Erythroblast (primary cell): ENCODE measurements around the gene MTURN.
"Not testable (repeated sequence)": the region's sequence is repeated elsewhere in the genome, so short reads cannot be mapped to it uniquely, and the experiment has no call there.

ENCODE experiments used
- DNase-seq, 2 experiments: peaks; one replicate each; lab custom pipeline; 2025; lab: John Stamatoyannopoulos, UW
- GATA1 ChIP-seq: IDR thresholded peaks from 2 replicates; pipeline ENCODE4 v1.6.1; 2011; ENCODE audit warnings: low read depth, mild to moderate bottlenecking, control low read depth, low read length, moderate library complexity
- POLR2A ChIP-seq: IDR thresholded peaks from 2 replicates; pipeline ENCODE4 v1.6.1; 2011; ENCODE audit warnings: mild to moderate bottlenecking, low read length

The MTURN gene

GRCh38 chr7:30184791-30185487, 50.2 kb downstream of the MTURN start:
- no peak for TF ChIP-seq POLR2A
- no peak for TF ChIP-seq GATA1
- no peak for DNase-seq

DNA sequence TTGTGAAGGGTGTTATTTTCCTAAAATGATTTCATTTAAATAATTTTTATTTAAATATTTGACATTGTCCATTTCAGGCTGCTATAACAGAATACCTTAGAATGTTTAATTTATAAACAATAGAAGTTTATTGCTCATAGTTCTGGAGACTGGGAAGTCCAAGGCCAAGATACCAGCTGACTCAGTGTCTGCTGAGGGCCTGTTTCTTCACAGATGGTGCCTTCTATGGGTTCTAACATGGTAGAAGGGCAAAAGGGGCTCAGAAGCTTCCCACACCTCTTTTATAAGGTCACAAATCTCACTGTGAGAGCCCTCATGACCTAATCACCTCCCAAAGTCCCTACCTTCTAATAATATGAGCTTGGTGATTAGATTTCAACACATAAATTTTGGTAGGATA, 50.7 kb downstream of the MTURN start:
- no peak for DNase-seq
- TF ChIP-seq POLR2A: no peak
- no peak for TF ChIP-seq GATA1

DNA sequence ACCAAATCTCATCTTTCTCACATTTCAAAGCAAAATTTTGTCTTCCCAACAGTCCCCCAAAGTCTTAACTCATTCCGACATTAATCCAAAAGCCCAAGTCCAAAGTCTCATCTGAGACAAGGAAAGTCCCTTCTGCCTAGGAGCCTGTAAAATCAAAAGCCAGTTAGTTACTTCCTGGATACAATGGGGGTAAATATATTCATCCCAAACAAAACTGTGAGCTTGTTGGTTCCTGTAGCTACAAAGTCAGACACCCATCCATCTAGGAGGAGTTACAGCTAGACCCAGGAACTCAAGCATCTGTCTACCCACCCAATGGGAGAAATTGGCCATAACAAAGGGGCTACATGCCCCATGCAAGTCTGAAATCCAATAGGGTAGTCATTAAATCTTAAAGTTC, 51.9 kb downstream of the MTURN start:
- no peak for DNase-seq

DNA sequence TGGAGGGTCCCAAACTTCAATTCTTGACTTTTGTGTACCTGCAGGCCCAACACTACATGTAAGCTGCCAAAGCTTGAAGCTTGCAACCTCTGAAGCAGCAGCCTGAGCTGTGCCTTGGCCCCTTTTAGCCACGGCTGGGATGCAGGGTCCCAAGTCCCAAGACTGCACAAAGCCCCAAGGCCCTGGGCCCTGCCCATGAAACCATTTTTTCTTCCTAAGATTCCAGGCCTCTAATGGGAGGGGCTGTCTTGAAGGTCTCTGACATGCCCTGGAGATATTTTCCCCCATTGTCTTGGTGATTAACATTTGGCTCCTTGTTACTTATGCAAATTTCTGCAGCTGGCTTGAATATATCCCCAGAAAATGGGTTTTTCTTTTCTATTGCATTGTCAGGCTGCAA, 52.7 kb downstream of the MTURN start:
- TF ChIP-seq POLR2A (no peak), GATA1 (no peak)
- DNase-seq: no peak

More for the DNA sequence above, 51.9 kb downstream of the MTURN start:
- TF ChIP-seq POLR2A (no peak), GATA1 (no peak)

DNA sequence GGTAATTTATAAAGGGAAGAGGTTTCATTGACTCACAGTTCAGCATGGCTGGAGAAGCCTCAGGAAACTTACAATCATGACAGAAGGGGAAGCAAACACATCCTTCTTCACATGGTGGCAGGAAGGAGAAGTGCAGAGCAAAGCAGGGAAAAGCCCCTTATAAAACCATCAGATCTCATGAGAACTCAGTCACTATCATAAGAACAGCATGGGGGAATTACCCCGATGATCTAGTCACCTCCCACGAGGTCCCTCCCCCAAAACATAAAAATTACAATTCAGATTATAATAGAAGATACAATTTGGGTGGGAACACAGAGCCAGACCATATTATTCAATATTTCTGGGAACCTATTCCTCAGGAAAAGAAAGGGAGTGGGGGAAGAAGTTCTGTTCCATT, 53.6 kb downstream of the MTURN start:
- DNase-seq: not testable (repeated sequence)

DNA sequence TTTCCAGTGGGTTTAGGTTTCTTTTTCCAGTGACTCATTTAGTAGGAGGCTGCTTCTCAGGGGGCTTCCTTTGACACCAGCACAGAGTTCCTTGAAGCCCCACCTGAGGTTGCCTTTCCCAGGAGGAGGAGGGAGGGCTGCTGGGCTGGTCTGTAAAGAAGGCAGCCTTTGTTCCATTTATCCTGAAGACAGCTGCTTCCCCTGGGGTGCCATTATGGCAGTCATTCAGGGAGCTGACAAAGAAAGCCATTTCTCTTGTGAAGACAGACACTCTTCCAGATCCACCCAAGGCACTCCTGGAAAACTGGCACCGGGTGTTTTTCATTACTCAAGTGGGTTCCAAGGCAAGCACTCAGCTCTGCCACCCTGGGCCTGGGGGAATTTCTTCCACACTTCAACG, 54.0 kb downstream of the MTURN start:
- TF ChIP-seq GATA1: no peak
- no peak for TF ChIP-seq POLR2A
- DNase-seq: no peak

DNA sequence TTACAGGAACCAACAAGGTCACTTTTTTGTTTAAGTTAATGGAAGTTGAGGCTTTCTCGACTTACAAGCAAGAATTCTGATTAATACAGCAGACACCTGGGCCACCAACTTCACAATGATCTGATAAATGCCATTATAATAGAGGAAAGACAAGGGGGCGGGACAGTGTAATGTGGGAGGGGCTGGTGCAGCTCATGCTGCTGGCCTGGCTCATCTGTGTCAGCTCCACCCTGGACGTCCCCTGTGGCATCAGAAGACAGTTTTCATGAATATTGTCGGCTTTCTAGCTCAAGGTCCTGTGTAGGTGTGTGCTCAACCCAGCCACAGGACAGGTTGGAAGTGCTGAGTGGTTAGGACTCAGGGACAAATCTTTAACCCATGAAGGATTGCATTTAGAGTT, 57.0 kb downstream of the MTURN start:
- TF ChIP-seq GATA1 (no peak), POLR2A (no peak)
- no peak for DNase-seq

DNA sequence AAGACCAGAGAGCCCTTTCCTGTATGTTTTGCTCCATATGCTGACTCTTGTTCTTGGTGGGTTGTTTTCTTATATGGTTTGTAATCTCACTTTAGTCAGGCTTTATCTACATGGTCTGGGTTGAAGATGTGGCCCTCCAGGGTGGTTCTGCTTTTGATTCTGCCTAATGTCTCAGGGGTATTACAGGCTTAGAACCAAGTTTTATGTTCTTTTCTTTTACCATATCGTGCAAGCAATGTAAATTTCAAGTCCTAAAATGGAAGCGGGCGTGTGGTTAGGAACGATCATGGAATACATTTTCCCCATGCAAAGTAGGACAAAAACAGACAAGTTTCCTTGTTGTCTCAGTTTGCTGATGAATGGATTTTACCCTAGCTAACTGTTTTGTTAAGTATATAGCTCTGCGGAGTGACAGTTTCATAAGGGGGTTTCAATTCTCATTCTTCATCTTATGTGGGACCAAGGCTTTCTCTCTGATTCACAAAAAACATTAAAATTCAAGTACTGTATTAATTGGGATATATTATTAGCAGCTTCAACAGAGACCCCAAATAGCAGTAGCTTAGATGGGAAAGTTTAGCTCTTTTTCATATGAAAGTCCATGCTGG, 58.7 kb downstream of the MTURN start:
- no peak for DNase-seq

GRCh38 chr7:30196408-30196807, 61.6 kb downstream of the MTURN start:
- no peak for TF ChIP-seq POLR2A
- no peak for TF ChIP-seq GATA1
- peak in 1 of 2 experiments; percentile 4 for DNase-seq

More for the DNA sequence above, 58.7 kb downstream of the MTURN start:
- TF ChIP-seq POLR2A: no peak
- TF ChIP-seq GATA1: no peak

DNA sequence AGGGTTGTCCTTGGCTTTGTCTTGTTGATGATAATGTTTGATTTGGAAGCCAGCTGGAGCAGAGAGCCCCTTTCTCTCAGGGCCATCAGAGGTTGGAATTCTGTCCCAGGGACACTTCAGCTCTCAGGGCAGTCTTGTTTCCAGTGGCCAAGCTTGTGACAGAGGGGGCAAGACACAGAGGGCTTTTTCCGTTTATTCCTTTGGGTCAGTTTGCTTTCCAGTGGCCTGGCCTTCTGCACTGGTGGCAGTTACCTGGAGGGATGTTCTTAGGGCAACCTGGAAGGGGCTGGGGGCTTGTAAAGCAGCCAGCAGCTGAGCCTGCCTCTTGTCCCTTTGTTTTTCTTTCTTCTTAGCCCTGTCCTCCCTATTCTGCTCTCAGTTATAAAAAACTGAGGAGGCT, 62.7 kb downstream of the MTURN start:
- TF ChIP-seq GATA1 (no peak), POLR2A (no peak)

GRCh38 chr7:30199271-30199670, 64.5 kb downstream of the MTURN start:
- TF ChIP-seq POLR2A (no peak), GATA1 (no peak)
- no peak for DNase-seq

More for the DNA sequence above, 62.7 kb downstream of the MTURN start:
- DNase-seq: no peak

DNA sequence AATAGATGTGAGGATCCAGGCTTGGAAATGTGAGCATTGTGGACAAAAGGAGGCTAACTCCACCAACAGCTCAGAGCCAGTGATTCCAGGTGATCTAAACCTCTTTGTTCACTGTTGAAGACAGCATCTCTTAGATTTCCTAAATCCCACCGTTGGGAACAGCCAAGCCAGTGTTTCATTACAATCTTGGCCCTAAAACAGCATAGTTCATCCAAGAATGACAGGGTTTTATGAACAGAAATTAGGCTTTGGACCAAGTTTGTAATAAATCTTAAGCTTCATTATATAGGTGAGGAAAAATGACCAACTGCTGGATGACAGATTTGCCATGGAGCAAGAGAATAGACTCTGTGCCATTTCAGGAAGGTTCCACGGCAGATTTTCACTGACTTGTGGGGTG, 65.8 kb downstream of the MTURN start:
- DNase-seq: no peak
- TF ChIP-seq POLR2A (no peak), GATA1 (no peak)

- no peak for DNase-seq
- TF ChIP-seq POLR2A: no peak
- no peak for TF ChIP-seq GATA1
Measured at GRCh38 chr7:30201161-30201666, 66.4 kb downstream of the MTURN start.

DNA sequence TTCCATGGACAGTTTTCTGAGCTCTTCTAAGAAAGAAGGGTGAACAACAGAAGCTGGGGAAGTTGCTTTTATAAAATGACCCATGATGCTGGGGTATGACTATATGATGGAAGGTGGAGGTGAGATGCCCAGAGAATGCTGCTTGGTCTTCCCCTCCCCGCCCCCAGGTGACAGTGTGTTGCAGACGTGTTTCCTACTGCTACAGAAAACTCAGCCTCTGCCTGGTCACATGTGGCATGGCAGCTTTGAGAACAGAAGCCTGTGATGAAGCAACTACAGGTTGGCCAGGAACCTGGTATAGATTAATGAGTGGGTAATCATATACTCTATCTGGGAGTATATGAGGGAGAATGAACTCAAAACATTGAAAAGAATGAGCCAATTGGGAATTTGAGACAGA, 67.1 kb downstream of the MTURN start:
- TF ChIP-seq POLR2A: no peak
- no peak for TF ChIP-seq GATA1
- no peak for DNase-seq

DNA sequence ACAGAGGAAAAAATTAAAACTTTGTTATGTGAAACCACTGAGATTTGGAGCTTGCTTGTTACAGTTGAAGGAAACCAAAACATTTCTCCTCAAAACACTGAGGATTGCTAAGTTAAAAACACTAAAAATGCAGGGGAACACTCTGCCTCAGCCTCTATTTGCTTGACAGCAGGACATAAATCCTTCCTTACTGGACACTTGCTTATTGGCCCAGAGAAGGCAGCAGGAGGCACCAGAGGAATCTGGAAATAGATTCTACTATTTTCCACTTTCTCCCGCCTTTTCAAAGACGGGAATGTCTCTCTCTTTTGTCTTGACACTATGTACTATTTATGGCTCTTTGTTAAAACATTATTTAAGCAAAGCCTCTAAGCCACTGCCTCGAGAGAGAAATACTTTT, 67.9 kb downstream of the MTURN start:
- DNase-seq: no peak
- no peak for TF ChIP-seq GATA1
- no peak for TF ChIP-seq POLR2A
